Right renal pelvis (tissue), 4 donors: ENCODE data around the gene WWP2. TPM values are rescaled to one million over a fixed set of nuclear protein-coding genes. Genes with fewer than 3 reads are reported as not detected.
"Not testable (repeated sequence)": the region's sequence is repeated elsewhere in the genome, so short reads cannot be mapped to it uniquely, and the experiment has no call there.

Source experiments
- DNase-seq, 4 donors: peaks; one replicate each; pipeline ENCODE4 v3.0.0-alpha.2; 2013; ENCODE audit warnings: low read depth in 4 of 4, low spot score in 3 of 4, missing footprints in 1 of 4
- polyA plus RNA-seq, 4 donors: library from polyadenylated mRNA; unstranded; fragments of 120-200 nt; gene quantifications; one replicate each; pipeline ENCODE4 v1.2.1, GENCODE V29; 2013; ENCODE audit not compliant: insufficient read length in 4 of 4

Gene WWP2
- polyA plus RNA-seq, 4 donors: 40.0 to 48.2 (median 43.1) TPM

DNA sequence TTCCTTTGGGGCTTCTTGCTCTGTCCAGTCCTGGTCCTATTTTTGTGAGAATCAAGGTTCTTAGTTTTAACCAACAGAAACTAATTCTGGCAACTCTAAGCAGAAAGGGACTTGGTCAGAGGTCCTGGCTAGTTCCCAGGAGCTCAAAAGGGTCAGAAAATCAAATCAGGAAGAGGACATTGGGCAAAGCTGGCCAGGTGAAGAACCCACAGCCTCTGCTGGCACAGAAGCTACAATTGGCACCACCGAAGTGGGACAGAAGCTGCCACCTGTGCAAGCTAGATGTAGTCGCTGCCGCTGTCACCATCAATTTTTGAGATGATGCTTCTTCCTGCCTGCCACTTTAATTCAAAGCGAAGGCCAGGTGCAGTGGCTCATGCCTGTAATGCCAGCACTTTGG lies 207.5 kb downstream of the WWP2 start:
- not testable (repeated sequence) for DNase-seq

DNA sequence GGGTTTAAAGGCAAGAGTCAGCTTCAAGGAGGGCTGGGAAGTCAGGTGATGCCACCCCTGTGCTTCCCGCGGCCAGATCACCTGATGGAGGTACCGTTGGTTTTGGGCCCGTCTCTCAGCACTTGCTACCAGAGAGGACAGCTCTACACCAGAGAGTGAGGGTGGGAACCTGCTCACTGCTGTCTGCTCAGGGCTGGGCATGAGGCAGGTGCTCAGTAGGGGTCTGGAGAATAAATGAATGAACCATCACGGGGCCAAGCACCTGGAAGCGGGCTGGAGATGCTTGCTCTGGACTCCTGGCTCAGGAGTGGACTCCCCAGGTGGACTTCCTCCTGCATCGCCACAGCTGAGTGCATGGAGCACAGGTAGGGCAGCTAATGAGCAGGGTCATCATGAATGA lies 210.0 kb downstream of the WWP2 start:
- not testable (repeated sequence) for DNase-seq

DNA sequence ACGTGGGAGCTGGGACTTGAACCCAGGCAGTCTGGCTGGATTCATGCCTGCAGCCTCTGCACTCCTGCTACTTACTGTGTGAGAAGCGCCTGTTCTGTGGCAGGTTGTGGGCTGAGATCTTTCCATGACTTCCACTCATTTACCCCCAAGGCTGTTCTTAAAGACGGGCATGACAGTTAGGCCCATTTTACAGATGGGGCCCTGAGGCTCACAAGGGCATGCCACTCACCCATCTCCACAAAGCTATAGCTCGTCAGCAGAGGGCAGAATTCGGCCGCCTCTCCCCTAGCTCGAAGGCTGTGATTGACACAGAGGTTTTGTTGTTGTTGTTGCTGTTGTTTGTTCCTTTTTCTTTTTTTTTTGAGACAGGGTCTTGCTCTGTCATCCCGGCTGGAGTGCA lies 210.8 kb downstream of the WWP2 start:
- DNase-seq: not testable (repeated sequence)

DNA sequence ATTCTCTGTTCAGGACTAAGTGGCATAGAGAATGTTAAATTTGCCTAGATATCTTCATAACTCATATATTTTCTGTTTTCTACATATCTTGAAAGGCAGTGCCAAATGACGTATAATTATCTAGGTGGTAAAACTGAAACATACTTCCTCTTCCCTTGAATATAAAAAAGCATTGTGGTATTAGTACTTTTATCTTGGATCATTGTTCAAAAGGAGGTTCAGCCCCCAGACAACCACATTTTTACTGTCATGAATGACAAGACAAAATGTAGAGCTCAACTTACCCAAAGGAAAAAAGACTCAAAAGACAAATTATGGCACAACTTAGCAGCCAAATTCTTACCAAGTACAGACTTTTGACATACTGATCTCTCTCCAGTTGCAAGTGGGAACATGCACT lies 223.1 kb downstream of the WWP2 start:
- DNase-seq: not testable (repeated sequence)

Other genes starting within 250 kb of the WWP2 start
- gene NFAT5, start 196.4 kb upstream of the WWP2 start, polyA plus RNA-seq: 10 to 100 TPM; 34.1 to 51.8 (median 39.3) TPM
- 10 to 100 TPM; 26.6 to 28.2 (median 27.7) TPM for gene NQO1, start 35.8 kb upstream of the WWP2 start, polyA plus RNA-seq
- 10 to 100 TPM; 64.6 to 70.4 (median 67.2) TPM for gene NOB1, start 7.4 kb upstream of the WWP2 start, polyA plus RNA-seq
- 10 to 100 TPM; 58.1 to 93.1 (median 62.5) TPM for gene CLEC18A, start 189.0 kb downstream of the WWP2 start, polyA plus RNA-seq